Activated T-helper 1 cell treated with anti-CD3 and anti-CD28 coated beads, Interleukin-12 subunit alpha, Interleukin-12 subunit beta, Interleukin-2, Interleukin-4 antibody, amounts not matched to agents 30 ng/mL and 10 ng/mL and 1 ng/mL, durations not matched to agents 14 hours and 24 hours and 36 hours (primary cell): ENCODE results near the gene EFNA2. TPM values are rescaled to one million over a fixed set of nuclear protein-coding genes. Genes with fewer than 3 reads are reported as not detected.

ENCODE experiments used
- DNase-seq: peaks from one replicate; pipeline ENCODE4 v3.0.0; 2021; ENCODE audit warnings: low spot score
- H3K27ac Mint-ChIP-seq: one replicate; pipeline ENCODE4 v1.8.0; 2021; ENCODE audit warnings: mild to moderate bottlenecking, mixed read lengths
- H3K27me3 Mint-ChIP-seq: one replicate; pipeline ENCODE4 v1.8.0; 2022; ENCODE audit warnings: mild to moderate bottlenecking, moderate library complexity, mixed read lengths; ENCODE audit not compliant: insufficient read depth
- H3K36me3 Mint-ChIP-seq: one replicate; pipeline ENCODE4 v1.8.0; 2021; ENCODE audit warnings: low read depth, mixed read lengths
- H3K4me1 Mint-ChIP-seq: one replicate; pipeline ENCODE4 v1.8.0; 2021; ENCODE audit warnings: low read depth, mixed read lengths
- H3K4me3 Mint-ChIP-seq: one replicate; pipeline ENCODE4 v1.8.0; 2021; ENCODE audit warnings: mild to moderate bottlenecking, moderate library complexity, mixed read lengths
- H3K9me3 Mint-ChIP-seq: one replicate; pipeline ENCODE4 v1.8.0; 2021; ENCODE audit warnings: mixed read lengths
- intact Hi-C: fragments of 100-400 bp; cut with micrococcal nuclease; formaldehyde crosslinking; loops from one replicate; pipeline ENCODE4 v1.15.1; 2024
- total RNA-seq: library from RNA; stranded (reverse); gene quantifications from 2 replicates; pipeline ENCODE4 v1.2.3, GENCODE V29; 2022

EFNA2 gene
- total RNA-seq, 1 donor from 2014 or later, result not detected

GRCh38 chr19:1273263-1274041 is 12.2 kb upstream of the EFNA2 start:
- no peak for DNase-seq
- no peaks in the 10 kb centered on the region for H3K9me3 Mint-ChIP-seq
- intact Hi-C loops, result no loop called here
- H3K4me3 Mint-ChIP-seq, result peak overlapping the region; percentile 68
- H3K27ac Mint-ChIP-seq, result peak overlapping the region; percentile 55
- no peaks in the 10 kb centered on the region for H3K27me3 Mint-ChIP-seq
- peaks cover 38% of the 10 kb centered on the region for H3K4me1 Mint-ChIP-seq
- H3K36me3 Mint-ChIP-seq, result peaks cover 53% of the 10 kb centered on the region

DNA sequence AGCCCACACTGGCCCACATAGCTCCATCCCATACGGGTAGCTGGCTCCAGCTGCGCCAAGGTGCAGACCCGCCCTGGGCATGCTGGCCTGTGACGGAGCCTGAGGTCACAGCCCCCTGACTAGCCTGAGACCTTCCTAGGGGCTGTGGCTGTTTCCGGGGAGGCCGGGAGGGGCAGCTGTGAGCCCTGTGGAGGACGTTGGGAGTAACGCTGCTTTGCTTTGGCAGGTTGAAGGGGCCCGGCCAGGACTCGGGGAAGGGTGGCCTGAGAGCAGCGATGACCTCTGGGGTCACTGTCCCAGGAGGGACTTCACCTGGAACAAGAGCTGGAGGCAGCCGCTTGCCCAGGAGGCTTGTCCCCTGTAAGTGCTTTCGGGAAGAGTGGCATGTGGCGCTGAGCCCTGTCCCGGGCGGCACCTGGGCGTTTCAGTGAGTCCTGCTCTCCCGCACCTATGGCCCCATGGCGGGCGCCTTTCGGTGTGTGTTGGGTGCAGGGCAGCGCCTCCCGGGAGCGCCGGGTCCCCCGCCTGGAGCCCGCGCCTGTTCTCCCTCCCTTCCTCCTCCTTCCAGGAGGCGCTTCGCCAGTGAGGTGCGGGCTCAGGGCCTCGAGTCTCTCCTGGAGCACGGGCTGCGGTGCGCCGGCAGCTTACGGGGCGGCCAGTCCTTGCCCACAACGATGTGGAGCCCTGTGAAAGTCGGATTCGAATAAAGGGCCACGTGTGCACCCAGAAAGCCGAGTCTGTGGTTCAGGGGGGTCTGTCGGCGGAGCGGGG is 11.4 kb upstream of the EFNA2 start:
- peaks cover 53% of the 10 kb centered on the region for H3K36me3 Mint-ChIP-seq

GRCh38 chr19:1274852-1275259 is 10.8 kb upstream of the EFNA2 start:
- no peaks in the 10 kb centered on the region for H3K27me3 Mint-ChIP-seq
- no peaks in the 10 kb centered on the region for H3K9me3 Mint-ChIP-seq
- intact Hi-C loops, result loop anchor here (1.0 to 5.0 kb wide), 6 partner anchors 79 to 478 kb away; partner anchors contain the start of genes ADAMTSL5, DAZAP1, MBD3 and PTBP1
- H3K4me1 Mint-ChIP-seq, result peaks cover 32% of the 10 kb centered on the region
- no peak for DNase-seq
- H3K36me3 Mint-ChIP-seq, result peaks cover 55% of the 10 kb centered on the region
- H3K27ac Mint-ChIP-seq, result peak overlapping the region; percentile 74
- peak overlapping the region; percentile 66 for H3K4me3 Mint-ChIP-seq

More for the DNA sequence above, 11.4 kb upstream of the EFNA2 start:
- no peaks in the 10 kb centered on the region for H3K27me3 Mint-ChIP-seq
- peaks cover 33% of the 10 kb centered on the region for H3K4me1 Mint-ChIP-seq
- H3K4me3 Mint-ChIP-seq, result peak overlapping the region; percentile 68
- no peaks in the 10 kb centered on the region for H3K9me3 Mint-ChIP-seq
- intact Hi-C loops, result no loop called here
- peak overlapping the region; percentile 74 for H3K27ac Mint-ChIP-seq
- no peak for DNase-seq

GRCh38 chr19:1275260-1275975 is 10.3 kb upstream of the EFNA2 start, which contains the start of gene FAM174C:
Gene FAM174C, plus strand, starts transcription at chr19:1275530. Its CDS starts 20 bp downstream, at chr19:1275550.
- no peaks in the 10 kb centered on the region for H3K27me3 Mint-ChIP-seq
- H3K36me3 Mint-ChIP-seq, result peaks cover 55% of the 10 kb centered on the region
- peak within 1 kb of the TSS; percentile 93 for H3K4me3 Mint-ChIP-seq
- H3K9me3 Mint-ChIP-seq, result no peaks in the 10 kb centered on the region
- H3K27ac Mint-ChIP-seq, result peak within 1 kb of the TSS; percentile 97
- intact Hi-C loops, result loop anchor here (1.0 to 5.0 kb wide), 6 partner anchors 79 to 478 kb away; partner anchors contain the start of genes ADAMTSL5, DAZAP1, MBD3 and PTBP1
- peak; percentile 93 for DNase-seq
- H3K4me1 Mint-ChIP-seq, result peaks cover 26% of the 10 kb centered on the region

DNA sequence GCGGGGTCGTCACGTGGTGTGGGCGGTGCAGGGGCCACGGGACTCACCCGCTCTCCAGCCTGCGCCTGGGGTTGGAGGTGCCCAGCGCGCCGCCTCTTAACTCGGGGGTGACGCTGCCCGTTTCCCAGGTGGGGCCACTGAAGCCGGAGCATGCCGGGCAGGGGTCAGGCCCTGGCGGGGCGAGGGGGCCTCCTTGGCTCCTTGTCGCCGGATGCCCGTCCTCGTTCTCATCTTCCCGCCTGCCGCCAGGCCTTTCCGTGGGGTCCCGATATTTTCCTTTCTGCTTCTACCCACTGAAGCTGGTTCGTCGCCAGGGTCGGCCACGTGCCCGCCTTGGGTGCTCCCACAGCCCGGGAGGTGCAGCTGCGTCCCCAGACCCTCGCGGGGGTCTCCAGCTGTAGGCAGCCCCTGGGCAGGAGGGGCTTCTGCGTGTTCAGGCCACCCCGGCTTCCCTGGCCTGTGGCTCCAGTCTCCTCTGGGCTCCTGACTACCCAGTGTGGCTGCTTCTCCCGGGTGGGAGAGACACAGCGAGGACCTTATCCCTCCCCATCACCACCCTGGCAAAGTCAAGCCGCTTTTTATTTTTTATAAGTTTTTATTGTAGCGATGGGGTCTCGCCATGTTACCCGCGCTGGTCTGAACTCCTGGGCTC is 9.6 kb upstream of the EFNA2 start:
- H3K27ac Mint-ChIP-seq, result peak overlapping the region; percentile 97
- peaks cover 19% of the 10 kb centered on the region for H3K4me1 Mint-ChIP-seq
- H3K9me3 Mint-ChIP-seq, result no peaks in the 10 kb centered on the region
- no peak for DNase-seq
- no peaks in the 10 kb centered on the region for H3K27me3 Mint-ChIP-seq
- intact Hi-C loops, result loop anchor here (1.0 to 5.0 kb wide), 6 partner anchors 78 to 479 kb away; partner anchors contain the start of genes ADAMTSL5, DAZAP1, MBD3 and PTBP1
- H3K4me3 Mint-ChIP-seq, result peak overlapping the region; percentile 93
- H3K36me3 Mint-ChIP-seq, result peaks cover 49% of the 10 kb centered on the region

DNA sequence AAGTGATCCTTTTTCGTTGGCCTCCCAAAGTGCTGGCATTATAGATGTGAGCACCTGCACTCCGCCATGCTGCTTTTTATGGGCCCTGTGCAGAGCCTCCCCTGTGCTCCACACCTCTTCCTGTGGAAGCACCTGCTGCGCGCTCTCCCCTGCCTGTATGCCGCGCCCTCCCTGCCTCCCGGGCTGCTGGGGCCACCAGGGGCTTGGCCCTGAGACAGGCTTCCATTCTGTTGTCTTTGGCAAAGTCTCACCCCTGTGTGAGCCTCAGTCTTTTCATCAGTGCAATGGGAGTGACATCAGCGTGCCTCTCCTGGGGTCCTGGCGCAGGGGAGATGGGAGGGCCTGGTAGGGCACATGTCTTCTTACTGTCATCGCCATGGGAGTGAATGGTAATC is 9.0 kb upstream of the EFNA2 start:
- intact Hi-C loops, result loop anchor here (5.0 kb wide), 3 partner anchors 236 to 376 kb away; partner anchors contain the start of genes ADAMTSL5, MBD3 and TCF3
- H3K36me3 Mint-ChIP-seq, result peaks cover 44% of the 10 kb centered on the region
- H3K4me3 Mint-ChIP-seq, result peak overlapping the region; percentile 93
- peak overlapping the region; percentile 97 for H3K27ac Mint-ChIP-seq
- H3K27me3 Mint-ChIP-seq, result no peaks in the 10 kb centered on the region
- peaks cover 15% of the 10 kb centered on the region for H3K4me1 Mint-ChIP-seq
- DNase-seq, result no peak
- H3K9me3 Mint-ChIP-seq, result no peaks in the 10 kb centered on the region

- peaks cover 40% of the 10 kb centered on the region for H3K36me3 Mint-ChIP-seq
- H3K4me3 Mint-ChIP-seq, result peak overlapping the region; percentile 93
- intact Hi-C loops, result loop anchor here (5.0 kb wide), 3 partner anchors 235 to 375 kb away; partner anchors contain the start of genes ADAMTSL5, MBD3 and TCF3
- no peaks in the 10 kb centered on the region for H3K9me3 Mint-ChIP-seq
- peak overlapping the region; percentile 97 for H3K27ac Mint-ChIP-seq
- peaks cover 15% of the 10 kb centered on the region for H3K4me1 Mint-ChIP-seq
- DNase-seq, result no peak
- no peaks in the 10 kb centered on the region for H3K27me3 Mint-ChIP-seq
Measured at GRCh38 chr19:1277061-1277460, 8.6 kb upstream of the EFNA2 start.

DNA sequence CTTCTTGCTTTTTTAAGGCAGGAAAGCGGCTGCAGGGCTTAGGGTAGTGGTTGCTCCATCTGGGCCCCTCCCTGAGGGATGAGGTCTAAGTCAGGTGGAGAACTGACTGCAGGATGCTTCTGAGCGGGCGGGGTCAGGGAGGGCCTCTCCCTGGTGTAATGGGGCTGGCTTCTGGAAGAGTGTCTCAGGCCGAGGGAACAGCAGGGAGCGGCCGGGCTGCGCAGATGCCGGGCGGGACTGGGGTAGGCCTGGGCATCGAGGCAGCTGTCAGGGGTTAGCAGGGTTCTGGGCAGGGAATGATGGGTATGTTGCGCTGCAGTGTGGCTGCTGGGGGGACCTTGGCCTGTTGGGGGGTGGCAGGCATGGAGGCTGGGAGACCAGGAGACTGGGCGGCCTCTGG is 7.6 kb upstream of the EFNA2 start:
- Mint-ChIP-seq H3K9me3 (no peaks in the 10 kb centered on the region), H3K4me3 (peak overlapping the region; percentile 49), H3K36me3 (peaks cover 31% of the 10 kb centered on the region), H3K4me1 (peaks cover 7% of the 10 kb centered on the region), H3K27ac (no peak overlapping the region), H3K27me3 (no peaks in the 10 kb centered on the region)
- intact Hi-C loops, result loop anchor here (5.0 kb wide), 3 partner anchors 234 to 374 kb away; partner anchors contain the start of genes ADAMTSL5, MBD3 and TCF3
- no peak for DNase-seq

DNA sequence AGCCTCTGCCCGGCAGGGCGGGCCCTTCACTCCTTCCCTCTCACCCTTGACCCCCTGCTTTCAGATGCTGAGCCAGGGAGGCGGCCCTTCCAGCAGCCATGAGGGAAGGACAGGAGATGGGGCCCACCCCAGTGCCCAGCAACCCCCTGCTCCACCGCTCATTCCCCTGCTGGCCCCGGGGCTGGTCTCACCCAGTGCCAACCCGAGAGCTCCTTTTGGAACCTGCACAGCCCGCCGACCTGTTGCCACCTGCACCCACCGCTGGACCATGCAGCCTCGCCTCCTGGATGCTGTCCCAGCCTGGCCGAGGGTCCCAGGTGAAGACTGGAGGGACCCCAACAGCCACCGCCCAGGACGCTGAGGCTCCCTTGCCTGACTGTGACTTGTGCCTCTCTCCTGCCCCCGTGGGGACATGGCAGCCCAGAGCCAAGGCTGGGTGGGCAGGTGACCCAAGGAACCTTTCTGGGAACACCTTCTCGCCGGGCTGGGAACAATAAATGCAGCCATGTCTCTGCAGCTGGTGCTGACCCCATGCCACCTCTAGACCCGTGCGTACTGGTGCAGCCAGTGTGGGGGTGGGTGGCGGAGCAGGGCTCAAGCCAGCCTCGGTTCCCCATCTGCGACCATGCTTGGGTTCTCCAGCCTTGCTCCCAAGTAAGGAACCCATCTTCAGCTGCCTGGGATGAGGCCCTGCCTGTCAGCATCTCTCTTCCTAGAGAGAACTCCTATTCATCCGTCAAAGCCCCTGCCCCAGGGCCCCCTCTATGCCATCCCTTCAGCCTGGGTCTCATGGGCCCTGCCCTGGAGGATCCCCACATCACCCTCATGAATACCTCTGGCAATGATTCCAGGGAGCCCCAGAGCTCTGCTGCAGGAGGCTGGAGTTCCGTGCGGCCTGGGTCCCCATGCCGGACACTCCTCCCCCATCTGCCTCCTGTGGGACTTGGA is 6.7 kb upstream of the EFNA2 start:
- H3K4me3 Mint-ChIP-seq, result peak overlapping the region; percentile 75
- intact Hi-C loops, result loop anchor here (1.0 to 5.0 kb wide), 4 partner anchors 93 to 373 kb away; partner anchors contain the start of genes ADAMTSL5, MBD3 and TCF3
- H3K27me3 Mint-ChIP-seq, result peaks cover 1% of the 10 kb centered on the region
- H3K36me3 Mint-ChIP-seq, result peaks cover 24% of the 10 kb centered on the region
- peaks cover 6% of the 10 kb centered on the region for H3K4me1 Mint-ChIP-seq
- no peak for DNase-seq
- H3K27ac Mint-ChIP-seq, result no peak overlapping the region
- no peaks in the 10 kb centered on the region for H3K9me3 Mint-ChIP-seq

DNA sequence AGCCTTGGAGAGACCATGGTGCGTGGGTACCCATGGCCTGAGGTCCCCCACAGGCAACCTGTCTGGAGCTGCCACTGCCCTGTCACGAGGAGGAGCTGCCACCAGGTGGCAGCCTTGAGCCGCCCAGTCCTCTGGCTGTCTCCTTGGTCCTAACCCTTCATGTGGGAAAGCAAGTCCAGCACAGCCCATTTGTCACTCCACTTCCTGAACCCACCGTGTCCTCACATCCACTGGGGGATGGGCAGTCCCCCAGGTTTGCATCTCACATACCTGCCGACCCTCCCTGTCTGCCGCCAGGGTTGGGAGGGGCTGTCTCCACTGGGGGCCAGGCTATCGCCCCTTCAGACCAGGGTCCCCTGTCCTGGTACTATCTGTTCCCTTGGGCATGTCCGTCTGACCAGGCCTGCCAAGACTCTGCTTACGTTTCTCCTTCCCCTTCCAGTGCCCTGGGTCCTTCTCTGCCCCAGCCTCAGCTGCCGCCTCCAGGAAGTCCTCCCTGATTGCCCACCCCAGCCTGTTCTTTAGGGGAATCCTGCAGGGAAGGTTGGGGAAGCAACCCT is 5.8 kb upstream of the EFNA2 start:
- Mint-ChIP-seq H3K4me3 (peak overlapping the region; percentile 75), H3K27ac (peak overlapping the region; percentile 79), H3K9me3 (no peaks in the 10 kb centered on the region), H3K27me3 (peaks cover 10% of the 10 kb centered on the region), H3K4me1 (peaks cover 6% of the 10 kb centered on the region), H3K36me3 (peaks cover 20% of the 10 kb centered on the region)
- DNase-seq, result peak; percentile 71
- intact Hi-C loops, result loop anchor here (1.0 to 5.0 kb wide), 4 partner anchors 92 to 372 kb away; partner anchors contain the start of genes ADAMTSL5, MBD3 and TCF3
